CD4-positive, alpha-beta T cell treated with Interleukin-10 for 1 hour (primary cell): Measurements from ENCODE around the gene COL11A2.
A peak's percentile ranks its signal among the peaks of the same experiment; 100 is the strongest.

Experiments used
- DNase-seq: peaks from one replicate; pipeline ENCODE4 v3.0.0-alpha.2; 2020

COL11A2 gene

GRCh38 chr6:33171016-33171879 is 21.0 kb downstream of the COL11A2 start:
- DNase-seq, result no peak

GRCh38 chr6:33170176-33171015 is 21.9 kb downstream of the COL11A2 start:
- no peak for DNase-seq

GRCh38 chr6:33169291-33170175 is 22.7 kb downstream of the COL11A2 start:
- DNase-seq, result no peak

GRCh38 chr6:33168639-33169038 is 23.6 kb downstream of the COL11A2 start:
- no peak for DNase-seq

- no peak for DNase-seq
These were observed 24.0 kb downstream of the COL11A2 start for GRCh38 chr6:33168284-33168601.

- no peak for DNase-seq
These were observed 24.6 kb downstream of the COL11A2 start for GRCh38 chr6:33167374-33168283.

GRCh38 chr6:33166811-33167210 is 25.5 kb downstream of the COL11A2 start:
- no peak for DNase-seq

- no peak for DNase-seq
These were observed 25.9 kb downstream of the COL11A2 start for GRCh38 chr6:33166363-33166762.

GRCh38 chr6:33165581-33166258 is 26.5 kb downstream of the COL11A2 start:
- no peak for DNase-seq

- DNase-seq, result no peak
These were observed 27.4 kb downstream of the COL11A2 start for GRCh38 chr6:33164665-33165373.

GRCh38 chr6:33164176-33164575 is 28.1 kb downstream of the COL11A2 start:
- no peak for DNase-seq

GRCh38 chr6:33163540-33163939 is 28.7 kb downstream of the COL11A2 start:
- DNase-seq, result no peak

GRCh38 chr6:33161354-33162331 is 30.6 kb downstream of the COL11A2 start:
- peak; percentile 86 for DNase-seq

GRCh38 chr6:33160728-33161344 is 31.4 kb downstream of the COL11A2 start:
- DNase-seq, result no peak

GRCh38 chr6:33160096-33160495 is 32.2 kb downstream of the COL11A2 start:
- DNase-seq, result no peak

- DNase-seq, result no peak
These were observed 35.3 kb downstream of the COL11A2 start for GRCh38 chr6:33156964-33157363.

GRCh38 chr6:33156561-33156960 is 35.7 kb downstream of the COL11A2 start:
- DNase-seq, result no peak

GRCh38 chr6:33154349-33154748 is 37.9 kb downstream of the COL11A2 start:
- DNase-seq, result no peak

- no peak for DNase-seq
These were observed 41.2 kb downstream of the COL11A2 start for GRCh38 chr6:33151050-33151449.
